Measurements from ENCODE around the gene BIN1.

The BIN1 gene

GRCh38 chr2:127023504-127023903 lies 83.5 kb downstream of the BIN1 start:
- Histone ChIP-seq H3K18ac (ENCODE audit: low read depth in 1 of 2, low read length in 2 of 2) (no peak overlapping the region), H3K4me3 (ENCODE audit: insufficient read depth in 1 of 2, low read depth in 1 of 2, low read length in 2 of 2) (no peak overlapping the region), H3K4ac (ENCODE audit: low read depth in 1 of 2, low read length in 2 of 2) (no peak overlapping the region), H3K27ac (ENCODE audit: low read length, poor library complexity, severe bottlenecking) (no peak overlapping the region), H3K27me3 (ENCODE audit: control insufficient read depth in 1 of 2, insufficient read depth in 1 of 2, low read length in 2 of 2) (no peaks in the 10 kb centered on the region), H4K8ac (ENCODE audit: low read length) (no peak overlapping the region), H2BK12ac (ENCODE audit: low read length in 2 of 2) (no peak overlapping the region), H3K14ac (ENCODE audit: low read length in 2 of 2) (no peak overlapping the region), H3K4me1 (ENCODE audit: control insufficient read depth, insufficient read depth, low read depth, low read length) (peaks cover 4% of the 10 kb centered on the region), H2AK5ac (ENCODE audit: low read length, severe bottlenecking) (no peak overlapping the region), H3K4me2 (ENCODE audit: low read length, poor library complexity, severe bottlenecking) (no peak overlapping the region), H3K23ac (ENCODE audit: low read length in 2 of 2) (no peak overlapping the region), H3K36me3 (ENCODE audit: control insufficient read depth in 1 of 2, insufficient read depth in 2 of 2, low read depth in 1 of 2, low read length in 2 of 2) (no peaks in the 10 kb centered on the region), H4K91ac (ENCODE audit: low read length) (no peak overlapping the region), H2BK15ac (ENCODE audit: low read depth, poor library complexity, severe bottlenecking) (no peak overlapping the region), H2AFZ (ENCODE audit: low read depth, low read length) (no peak overlapping the region), H3K9ac (ENCODE audit: low read length) (no peak overlapping the region), H3K79me1 (replicated peaks; ENCODE audit: low read length, poor library complexity, severe bottlenecking) (no peaks in the 10 kb centered on the region), H2BK5ac (ENCODE audit: low read depth, low read length, poor library complexity, severe bottlenecking) (no peak overlapping the region), H2BK120ac (ENCODE audit: low read depth, low read length) (no peak overlapping the region), H3K9me3 (ENCODE audit: control insufficient read depth, low read length) (no peaks in the 10 kb centered on the region)
- WGBS = 83% methylated on average over 1 of the region's 1 CpG
- no peak for DNase-seq

GRCh38 chr2:127022817-127023216 lies 84.1 kb downstream of the BIN1 start:
- H3K36me3 ChIP-seq (ENCODE audit: control insufficient read depth in 1 of 2, insufficient read depth in 2 of 2, low read depth in 1 of 2, low read length in 2 of 2) = no peaks in the 10 kb centered on the region
- no peak overlapping the region for H3K4me3 ChIP-seq (ENCODE audit: insufficient read depth in 1 of 2, low read depth in 1 of 2, low read length in 2 of 2)
- H2BK120ac ChIP-seq (ENCODE audit: low read depth, low read length) = no peak overlapping the region
- H3K9ac ChIP-seq (ENCODE audit: low read length) = no peak overlapping the region
- no peak overlapping the region for H4K91ac ChIP-seq (ENCODE audit: low read length)
- H4K8ac ChIP-seq (ENCODE audit: low read length) = no peak overlapping the region
- no peak overlapping the region for H3K14ac ChIP-seq (ENCODE audit: low read length in 2 of 2)
- no peak overlapping the region for H2AK5ac ChIP-seq (ENCODE audit: low read length, severe bottlenecking)
- no peak overlapping the region for H3K4ac ChIP-seq (ENCODE audit: low read depth in 1 of 2, low read length in 2 of 2)
- H3K4me2 ChIP-seq (ENCODE audit: low read length, poor library complexity, severe bottlenecking) = no peak overlapping the region
- no peak overlapping the region for H2BK15ac ChIP-seq (ENCODE audit: low read depth, poor library complexity, severe bottlenecking)
- no peak for DNase-seq
- H2BK5ac ChIP-seq (ENCODE audit: low read depth, low read length, poor library complexity, severe bottlenecking) = no peak overlapping the region
- no peaks in the 10 kb centered on the region for H3K79me1 ChIP-seq (replicated peaks; ENCODE audit: low read length, poor library complexity, severe bottlenecking)
- no peak overlapping the region for H2BK12ac ChIP-seq (ENCODE audit: low read length in 2 of 2)
- no peak overlapping the region for H2AFZ ChIP-seq (ENCODE audit: low read depth, low read length)
- no peak overlapping the region for H3K18ac ChIP-seq (ENCODE audit: low read depth in 1 of 2, low read length in 2 of 2)
- no peaks in the 10 kb centered on the region for H3K27me3 ChIP-seq (ENCODE audit: control insufficient read depth in 1 of 2, insufficient read depth in 1 of 2, low read length in 2 of 2)
- 95% methylated on average over 5 of the region's 10 CpGs for WGBS
- H3K9me3 ChIP-seq (ENCODE audit: control insufficient read depth, low read length) = no peaks in the 10 kb centered on the region
- no peak overlapping the region for H3K27ac ChIP-seq (ENCODE audit: low read length, poor library complexity, severe bottlenecking)
- H3K4me1 ChIP-seq (ENCODE audit: control insufficient read depth, insufficient read depth, low read depth, low read length) = peaks cover 4% of the 10 kb centered on the region
- H3K23ac ChIP-seq (ENCODE audit: low read length in 2 of 2) = no peak overlapping the region

GRCh38 chr2:127020536-127020935 lies 86.4 kb downstream of the BIN1 start:
- no peak overlapping the region for H3K23ac ChIP-seq (ENCODE audit: low read length in 2 of 2)
- H3K9ac ChIP-seq (ENCODE audit: low read length) = no peak overlapping the region
- H4K91ac ChIP-seq (ENCODE audit: low read length) = no peak overlapping the region
- no peak overlapping the region for H3K27ac ChIP-seq (ENCODE audit: low read length, poor library complexity, severe bottlenecking)
- no peaks in the 10 kb centered on the region for H3K36me3 ChIP-seq (ENCODE audit: control insufficient read depth in 1 of 2, insufficient read depth in 2 of 2, low read depth in 1 of 2, low read length in 2 of 2)
- H3K79me1 ChIP-seq (replicated peaks; ENCODE audit: low read length, poor library complexity, severe bottlenecking) = no peaks in the 10 kb centered on the region
- H2BK120ac ChIP-seq (ENCODE audit: low read depth, low read length) = no peak overlapping the region
- no peak overlapping the region for H3K18ac ChIP-seq (ENCODE audit: low read depth in 1 of 2, low read length in 2 of 2)
- no peak overlapping the region for H2BK15ac ChIP-seq (ENCODE audit: low read depth, poor library complexity, severe bottlenecking)
- H2AK5ac ChIP-seq (ENCODE audit: low read length, severe bottlenecking) = no peak overlapping the region
- H3K9me3 ChIP-seq (ENCODE audit: control insufficient read depth, low read length) = no peaks in the 10 kb centered on the region
- no peak overlapping the region for H2BK5ac ChIP-seq (ENCODE audit: low read depth, low read length, poor library complexity, severe bottlenecking)
- 91% methylated on average over 3 of the region's 3 CpGs for WGBS
- H3K4me1 ChIP-seq (ENCODE audit: control insufficient read depth, insufficient read depth, low read depth, low read length) = peaks cover 4% of the 10 kb centered on the region
- no peak overlapping the region for H3K4ac ChIP-seq (ENCODE audit: low read depth in 1 of 2, low read length in 2 of 2)
- H3K27me3 ChIP-seq (ENCODE audit: control insufficient read depth in 1 of 2, insufficient read depth in 1 of 2, low read length in 2 of 2) = no peaks in the 10 kb centered on the region
- no peak overlapping the region for H2AFZ ChIP-seq (ENCODE audit: low read depth, low read length)
- H3K4me2 ChIP-seq (ENCODE audit: low read length, poor library complexity, severe bottlenecking) = no peak overlapping the region
- H4K8ac ChIP-seq (ENCODE audit: low read length) = no peak overlapping the region
- no peak overlapping the region for H3K4me3 ChIP-seq (ENCODE audit: insufficient read depth in 1 of 2, low read depth in 1 of 2, low read length in 2 of 2)
- no peak overlapping the region for H2BK12ac ChIP-seq (ENCODE audit: low read length in 2 of 2)
- no peak overlapping the region for H3K14ac ChIP-seq (ENCODE audit: low read length in 2 of 2)
- DNase-seq = no peak

- no peak overlapping the region for H2AFZ ChIP-seq (ENCODE audit: low read depth, low read length)
- H3K79me1 ChIP-seq (replicated peaks; ENCODE audit: low read length, poor library complexity, severe bottlenecking) = no peaks in the 10 kb centered on the region
- no peak overlapping the region for H2BK120ac ChIP-seq (ENCODE audit: low read depth, low read length)
- H3K27ac ChIP-seq (ENCODE audit: low read length, poor library complexity, severe bottlenecking) = no peak overlapping the region
- H3K27me3 ChIP-seq (ENCODE audit: control insufficient read depth in 1 of 2, insufficient read depth in 1 of 2, low read length in 2 of 2) = no peaks in the 10 kb centered on the region
- no peak overlapping the region for H4K8ac ChIP-seq (ENCODE audit: low read length)
- no peak for DNase-seq
- no peak overlapping the region for H3K9ac ChIP-seq (ENCODE audit: low read length)
- H4K91ac ChIP-seq (ENCODE audit: low read length) = no peak overlapping the region
- 92% methylated on average over 4 of the region's 5 CpGs for WGBS
- no peak overlapping the region for H2BK5ac ChIP-seq (ENCODE audit: low read depth, low read length, poor library complexity, severe bottlenecking)
- H3K36me3 ChIP-seq (ENCODE audit: control insufficient read depth in 1 of 2, insufficient read depth in 2 of 2, low read depth in 1 of 2, low read length in 2 of 2) = no peaks in the 10 kb centered on the region
- H3K4ac ChIP-seq (ENCODE audit: low read depth in 1 of 2, low read length in 2 of 2) = no peak overlapping the region
- H3K14ac ChIP-seq (ENCODE audit: low read length in 2 of 2) = no peak overlapping the region
- H3K18ac ChIP-seq (ENCODE audit: low read depth in 1 of 2, low read length in 2 of 2) = no peak overlapping the region
- no peak overlapping the region for H3K4me3 ChIP-seq (ENCODE audit: insufficient read depth in 1 of 2, low read depth in 1 of 2, low read length in 2 of 2)
- H3K9me3 ChIP-seq (ENCODE audit: control insufficient read depth, low read length) = no peaks in the 10 kb centered on the region
- no peak overlapping the region for H2BK12ac ChIP-seq (ENCODE audit: low read length in 2 of 2)
- H2BK15ac ChIP-seq (ENCODE audit: low read depth, poor library complexity, severe bottlenecking) = no peak overlapping the region
- H2AK5ac ChIP-seq (ENCODE audit: low read length, severe bottlenecking) = no peak overlapping the region
- H3K4me2 ChIP-seq (ENCODE audit: low read length, poor library complexity, severe bottlenecking) = no peak overlapping the region
- H3K4me1 ChIP-seq (ENCODE audit: control insufficient read depth, insufficient read depth, low read depth, low read length) = no peaks in the 10 kb centered on the region
- no peak overlapping the region for H3K23ac ChIP-seq (ENCODE audit: low read length in 2 of 2)
Observed at GRCh38 chr2:127017548-127017947, 89.4 kb downstream of the BIN1 start.

Measured in mesenchymal stem cell (in vitro differentiated cells and primary cell).